PFSK-1 (cell line): Measurements from ENCODE around the gene PLEKHO1.

Source experiments
- FOXP2 ChIP-seq: optimal IDR thresholded peaks from 2 replicates; pipeline ENCODE3; 2011; ENCODE audit warnings: borderline replicate concordance, control low read depth, inconsistent platforms; ENCODE audit not compliant: insufficient read depth; ENCODE audit errors: extremely low read length, extremely low read depth
- POLR2AphosphoS5 ChIP-seq: IDR thresholded peaks from 2 replicates; pipeline ENCODE4 v1.6.1; 2012; ENCODE audit warnings: low read depth, mild to moderate bottlenecking, control low read depth, low read length, moderate library complexity
- REST ChIP-seq, 2 experiments: IDR thresholded peaks; 2 replicates each; pipeline versions ENCODE4 v1.6.1 to v1.8.0; 2011 to 2012; ENCODE audit warnings: low read depth in 2 of 2, low read length in 2 of 2, control low read depth in 1 of 2, inconsistent platforms in 1 of 2, mild to moderate bottlenecking in 1 of 2, moderate library complexity in 1 of 2; ENCODE audit not compliant: insufficient read depth in 1 of 2
- SIN3A ChIP-seq: IDR thresholded peaks from 2 replicates; pipeline ENCODE4 v1.6.1; 2012; ENCODE audit warnings: mild to moderate bottlenecking, low read length, moderate library complexity, borderline replicate concordance; ENCODE audit not compliant: insufficient read depth
- TAF1 ChIP-seq: IDR thresholded peaks from 2 replicates; pipeline ENCODE4 v1.6.1; 2012; ENCODE audit warnings: low read length, control low read depth, borderline replicate concordance; ENCODE audit not compliant: insufficient read depth

Gene PLEKHO1

DNA sequence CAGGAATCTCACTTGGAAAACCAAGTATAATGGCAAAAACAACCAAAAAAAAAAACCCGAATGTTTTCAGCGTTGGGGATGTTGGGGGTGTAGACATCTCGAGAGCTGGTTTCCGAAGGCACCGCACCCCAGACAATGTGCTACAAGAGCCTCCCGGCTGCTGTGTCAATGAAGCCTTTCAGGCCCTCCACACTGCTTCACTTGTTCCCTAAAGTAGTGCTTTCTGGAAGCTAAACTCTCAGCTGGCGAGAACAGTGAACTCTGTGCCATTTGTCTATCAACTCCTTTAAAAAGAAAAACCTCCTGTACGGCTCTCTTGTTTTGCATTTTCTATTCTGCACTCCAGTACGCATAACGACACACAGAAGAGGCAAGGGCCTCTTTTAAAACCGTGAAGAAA lies 32.5 kb downstream of the PLEKHO1 start:
- TF ChIP-seq FOXP2, result no peak
- TF ChIP-seq REST (IDR thresholded peaks at IDR 0.05; ENCODE audit: insufficient read depth in 1 of 2, low read depth in 2 of 2, low read length in 2 of 2), result no peak
- no peak for TF ChIP-seq POLR2AphosphoS5
- TF ChIP-seq SIN3A, result no peak
- no peak for TF ChIP-seq TAF1

GRCh38 chr1:150183061-150183460 lies 33.3 kb downstream of the PLEKHO1 start:
- no peak for TF ChIP-seq SIN3A
- TF ChIP-seq POLR2AphosphoS5, result no peak
- TF ChIP-seq TAF1, result no peak
- no peak for TF ChIP-seq REST (IDR thresholded peaks at IDR 0.05; ENCODE audit: insufficient read depth in 1 of 2, low read depth in 2 of 2, low read length in 2 of 2)
- no peak for TF ChIP-seq FOXP2

- TF ChIP-seq POLR2AphosphoS5 (no peak), REST (IDR thresholded peaks at IDR 0.05; ENCODE audit: insufficient read depth in 1 of 2, low read depth in 2 of 2, low read length in 2 of 2) (no peak), TAF1 (no peak), FOXP2 (no peak), SIN3A (no peak)
Observed at GRCh38 chr1:150185481-150185880, 35.8 kb downstream of the PLEKHO1 start.

DNA sequence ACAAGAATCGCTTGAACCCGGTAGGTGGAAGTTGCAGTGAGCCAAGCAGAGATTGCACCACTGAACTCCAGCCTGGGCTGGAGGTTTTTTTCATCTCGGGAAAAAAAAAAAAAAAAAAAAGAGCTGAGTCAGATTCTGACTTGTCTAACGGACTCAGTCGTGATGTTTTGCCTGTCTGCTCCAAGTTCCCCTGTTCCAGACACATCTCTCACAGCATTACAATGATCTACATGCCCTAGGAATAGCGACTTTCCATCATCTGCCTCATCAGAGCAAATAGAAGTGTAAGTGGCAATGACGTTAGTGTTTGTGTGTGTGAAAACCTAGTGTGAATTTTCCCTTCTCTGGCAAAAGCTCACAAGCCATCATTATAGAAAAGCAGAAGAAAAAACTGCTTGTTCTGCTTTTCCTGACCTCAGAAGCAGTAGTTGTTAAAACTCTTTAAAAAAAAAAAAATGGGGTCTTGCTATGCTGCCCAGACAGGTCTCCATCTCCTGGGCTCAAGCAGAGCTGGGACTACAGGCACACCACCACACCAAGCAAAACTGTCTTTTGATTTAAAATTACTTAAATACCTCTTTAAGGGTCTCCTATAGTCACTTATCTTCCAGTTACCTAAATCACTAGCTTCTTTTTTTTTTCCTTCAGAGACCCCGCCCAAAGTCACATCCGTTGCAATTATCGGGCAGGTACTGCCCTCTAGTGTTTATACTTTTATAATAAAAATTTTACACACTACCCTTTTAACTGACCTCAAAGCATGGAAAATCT lies 37.3 kb downstream of the PLEKHO1 start:
- TF ChIP-seq REST (IDR thresholded peaks at IDR 0.05; ENCODE audit: insufficient read depth in 1 of 2, low read depth in 2 of 2, low read length in 2 of 2) (no peak), SIN3A (no peak), TAF1 (no peak), FOXP2 (no peak), POLR2AphosphoS5 (no peak)
